SK-N-MC (cell line): ENCODE data around the gene SLC25A38.
"Not testable (repeated sequence)": the region's sequence is repeated elsewhere in the genome, so short reads cannot be mapped to it uniquely, and the experiment has no call there.

Source experiments
- DNase-seq: peaks from one replicate; pipeline ENCODE4 v3.0.0-alpha.2; 2011; ENCODE audit warnings: low read depth, low spot score
- H3K27ac ChIP-seq: fragments of 200-600 bp; sonication (generic); 2 replicates; pipeline ENCODE4 v1.5.1; 2016; ENCODE audit warnings: mixed run types
- H3K36me3 ChIP-seq: fragments of 200-600 bp; sonication (generic); 2 replicates; pipeline ENCODE4 v1.6.1; 2017; ENCODE audit warnings: antibody characterized with exemption, low read length, mixed read lengths; ENCODE audit not compliant: insufficient read depth
- H3K4me3 ChIP-seq: fragments of 200-600 bp; sonication (generic); 2 replicates; pipeline ENCODE4 v1.5.1; 2016
- H3K9ac ChIP-seq: fragments of 200-600 bp; sonication (generic); 2 replicates; pipeline ENCODE4 v1.8.0; 2017; ENCODE audit warnings: mixed run types, mixed read lengths; ENCODE audit not compliant: insufficient read length
- H3K9me3 ChIP-seq: fragments of 200-600 bp; sonication (generic); 2 replicates; pipeline ENCODE4 v1.6.1; 2017; ENCODE audit warnings: low read depth, mild to moderate bottlenecking, antibody characterized with exemption, low read length, moderate library complexity, mixed read lengths
- EZH2 ChIP-seq: fragments of 200-600 bp; sonication (generic); IDR thresholded peaks from one replicate; pipeline ENCODE4 v1.6.1; 2017; ENCODE audit warnings: antibody characterized with exemption
- FOXP2 ChIP-seq: optimal IDR thresholded peaks from 2 replicates; pipeline ENCODE3; 2011; ENCODE audit warnings: mild to moderate bottlenecking, moderate library complexity; ENCODE audit not compliant: insufficient read depth; ENCODE audit errors: extremely low read length, control extremely low read depth
- POLR2AphosphoS5 ChIP-seq: IDR thresholded peaks from 2 replicates; pipeline ENCODE4 v1.6.1; 2012; ENCODE audit warnings: mild to moderate bottlenecking, low read depth, low read length, borderline replicate concordance

The SLC25A38 gene

DNA sequence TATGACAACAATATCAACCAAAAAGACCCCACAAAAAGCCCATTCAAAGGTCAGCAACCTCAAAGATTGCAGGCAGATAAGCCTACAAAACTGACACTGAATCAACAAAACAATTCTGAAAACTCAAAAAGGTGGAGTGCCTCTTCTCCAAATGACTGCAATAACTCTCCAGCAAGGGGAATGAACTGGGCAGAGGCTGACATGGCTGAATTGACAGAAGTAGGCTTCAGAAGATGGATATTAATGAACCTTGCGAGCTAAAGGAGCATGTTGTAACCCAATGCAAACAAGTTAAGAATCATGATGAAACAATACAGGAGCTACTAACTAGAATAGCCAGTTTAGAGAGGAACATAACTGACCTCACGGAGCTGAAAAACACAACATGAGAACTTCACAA is 20.4 kb upstream of the SLC25A38 start:
- H3K27ac ChIP-seq = no peak overlapping the region

DNA sequence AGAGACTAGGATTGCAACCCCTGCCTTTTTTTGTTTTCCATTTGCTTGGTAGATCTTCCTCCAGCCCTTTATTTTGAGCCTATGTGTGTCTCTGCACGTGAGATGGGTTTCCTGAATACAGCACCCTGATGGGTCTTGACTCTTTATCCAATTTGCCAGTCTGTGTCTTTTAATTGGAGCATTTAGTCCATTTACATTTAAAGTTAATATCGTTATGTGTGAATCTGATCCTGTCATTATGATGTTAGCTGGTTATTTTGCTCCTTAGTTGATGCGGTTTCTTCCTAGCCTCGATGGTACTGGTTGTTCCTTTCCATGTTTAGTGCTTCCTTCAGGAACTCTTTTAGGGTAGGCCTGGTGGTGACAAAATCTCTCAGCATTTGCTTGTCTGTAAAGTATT is 12.7 kb upstream of the SLC25A38 start:
- not testable (repeated sequence) for DNase-seq, H3K9ac ChIP-seq, H3K4me3 ChIP-seq, H3K36me3 ChIP-seq, H3K9me3 ChIP-seq, H3K27ac ChIP-seq

More for the DNA sequence above, 20.4 kb upstream of the SLC25A38 start:
- TF ChIP-seq POLR2AphosphoS5 (no peak), EZH2 (no peak), FOXP2 (no peak)
- DNase-seq = no peak
- no peak overlapping the region for H3K4me3 ChIP-seq
- no peaks in the 10 kb centered on the region for H3K36me3 ChIP-seq
- H3K9me3 ChIP-seq = no peaks in the 10 kb centered on the region
- no peak overlapping the region for H3K9ac ChIP-seq

- H3K9me3 ChIP-seq = no peaks in the 10 kb centered on the region
- DNase-seq = no peak
- H3K9ac ChIP-seq = no peak overlapping the region
- H3K27ac ChIP-seq = no peak overlapping the region
- H3K4me3 ChIP-seq = no peak overlapping the region
- H3K36me3 ChIP-seq = no peaks in the 10 kb centered on the region
- TF ChIP-seq EZH2 (no peak), FOXP2 (no peak), POLR2AphosphoS5 (no peak)
These were observed 10.3 kb upstream of the SLC25A38 start for GRCh38 chr3:39372833-39373232.

DNA sequence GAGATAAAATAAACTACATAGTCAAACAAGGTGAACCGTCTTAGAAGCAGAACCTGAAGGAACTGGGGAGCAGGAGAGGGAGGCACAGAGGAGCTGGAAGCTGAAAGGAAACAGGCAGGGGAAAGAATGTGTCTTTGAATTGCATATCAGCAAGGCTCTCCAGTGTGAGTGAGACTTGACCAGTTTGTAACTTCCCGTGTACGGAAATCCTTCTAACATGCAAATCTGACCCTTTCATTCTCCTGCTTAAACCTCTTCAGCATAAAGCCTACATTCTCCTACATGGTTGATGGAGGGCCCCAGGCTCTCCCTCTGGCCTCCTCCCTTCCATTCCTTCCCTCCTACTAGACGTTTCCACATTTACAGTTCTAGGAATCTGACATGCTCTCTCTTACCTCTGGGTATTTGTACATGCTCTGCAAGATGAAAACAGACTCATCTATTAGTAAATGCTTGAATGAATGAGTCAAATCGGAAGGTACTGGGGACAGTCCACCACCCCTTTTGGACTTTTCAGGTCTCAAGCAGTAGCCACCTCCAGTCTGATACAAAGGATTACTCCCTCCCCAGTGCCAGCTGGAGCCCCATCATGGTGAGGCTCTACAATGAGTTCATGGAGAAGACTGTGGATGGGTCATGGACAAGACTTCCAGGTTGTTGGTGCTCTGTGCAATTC is 6.1 kb upstream of the SLC25A38 start:
- no peaks in the 10 kb centered on the region for H3K9me3 ChIP-seq
- DNase-seq = no peak
- H3K27ac ChIP-seq = no peak overlapping the region
- TF ChIP-seq EZH2 = no peak
- no peak for TF ChIP-seq FOXP2
- TF ChIP-seq POLR2AphosphoS5 = no peak
- H3K36me3 ChIP-seq = no peaks in the 10 kb centered on the region
- no peak overlapping the region for H3K9ac ChIP-seq
- H3K4me3 ChIP-seq = no peak overlapping the region

GRCh38 chr3:39378088-39378487 is 5.1 kb upstream of the SLC25A38 start:
- Histone ChIP-seq H3K9ac (no peak overlapping the region), H3K9me3 (no peaks in the 10 kb centered on the region), H3K36me3 (no peaks in the 10 kb centered on the region), H3K4me3 (no peak overlapping the region), H3K27ac (no peak overlapping the region)
- TF ChIP-seq EZH2 = no peak
- no peak for TF ChIP-seq FOXP2
- TF ChIP-seq POLR2AphosphoS5 = no peak
- DNase-seq = no peak

- H3K36me3 ChIP-seq = no peaks in the 10 kb centered on the region
- no peak overlapping the region for H3K27ac ChIP-seq
- H3K9ac ChIP-seq = no peak overlapping the region
- H3K9me3 ChIP-seq = no peaks in the 10 kb centered on the region
- no peak for DNase-seq
- H3K4me3 ChIP-seq = no peak overlapping the region
- TF ChIP-seq EZH2 = no peak
- no peak for TF ChIP-seq FOXP2
- no peak for TF ChIP-seq POLR2AphosphoS5
These were observed 4.0 kb upstream of the SLC25A38 start for GRCh38 chr3:39378957-39379777.

- TF ChIP-seq FOXP2 = no peak
- TF ChIP-seq POLR2AphosphoS5 = no peak
- TF ChIP-seq EZH2 = no peak
- Histone ChIP-seq H3K27ac (no peak overlapping the region), H3K4me3 (no peak overlapping the region), H3K36me3 (no peaks in the 10 kb centered on the region), H3K9ac (no peak overlapping the region), H3K9me3 (no peaks in the 10 kb centered on the region)
- DNase-seq = no peak
These were observed 3.4 kb upstream of the SLC25A38 start for GRCh38 chr3:39379778-39380155.

DNA sequence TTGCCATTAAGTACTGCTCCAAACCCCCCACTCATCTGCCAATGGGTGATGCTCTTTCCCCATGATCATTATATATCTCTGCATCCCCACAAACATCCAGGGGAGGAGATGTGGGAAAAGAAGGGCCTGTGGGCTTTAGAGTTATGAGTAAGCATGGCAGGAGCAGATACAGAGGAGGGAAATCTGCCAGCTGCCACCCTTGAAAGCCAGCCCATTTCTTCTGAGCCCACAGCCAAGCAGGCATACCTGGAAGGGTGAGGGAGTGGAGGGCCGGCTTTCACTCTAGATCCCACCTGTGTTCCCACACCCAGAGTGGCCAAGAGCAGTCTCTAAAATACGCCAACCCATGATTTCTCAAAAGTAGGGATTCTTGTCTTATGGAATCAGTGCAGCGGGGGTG is 1.7 kb upstream of the SLC25A38 start:
- Histone ChIP-seq H3K9ac (no peak overlapping the region), H3K4me3 (no peak overlapping the region), H3K27ac (no peak overlapping the region), H3K36me3 (no peaks in the 10 kb centered on the region), H3K9me3 (no peaks in the 10 kb centered on the region)
- DNase-seq = no peak
- TF ChIP-seq EZH2 = no peak
- TF ChIP-seq POLR2AphosphoS5 = no peak
- no peak for TF ChIP-seq FOXP2
